Measurements from ENCODE around the gene REV1. TPM values are rescaled to one million over a fixed set of nuclear protein-coding genes. Genes with fewer than 3 reads are reported as not detected.

Gene REV1
- total RNA-seq, 1 experiment from 2014 or later = 38.7 TPM

- CTCF ChIA-PET = interaction anchor here (0.9 kb wide), 1 partner anchor 63 kb away, joined by 3 read pairs; the partner anchor contains the start of gene EIF5B
- peaks cover 80% of the 10 kb centered on the region for H3K36me3 Mint-ChIP-seq
Observed at GRCh38 chr2:99399795-99400194, 90.0 kb downstream of the REV1 start.

GRCh38 chr2:99399063-99399462 is 90.8 kb downstream of the REV1 start:
- no peak for DNase-seq (ENCODE audit: low spot score)
- ChIA-PET CTCF (no interaction called here), POLR2A (no interaction called here)
- Mint-ChIP-seq H3K27ac (no peak overlapping the region), H3K36me3 (peaks cover 81% of the 10 kb centered on the region), H3K27me3 (ENCODE audit: low read depth) (no peaks in the 10 kb centered on the region), H3K9me3 (no peaks in the 10 kb centered on the region), H3K4me1 (peaks cover 24% of the 10 kb centered on the region), H3K4me3 (no peak overlapping the region)
- ATAC-seq = no peak
- no peak for TF ChIP-seq NR3C1 (CRISPR knock-in tag; conservative IDR thresholded peaks at IDR 0.05; ENCODE audit: low read depth)
- TF ChIP-seq USF1 (CRISPR knock-in tag; IDR thresholded peaks at IDR 0.05) = no peak
- no peak for TF ChIP-seq MAX (CRISPR knock-in tag; IDR thresholded peaks at IDR 0.05)
- no peak for TF ChIP-seq ARID4B (CRISPR knock-in tag; IDR thresholded peaks at IDR 0.05; ENCODE audit: borderline replicate concordance)
- no peak for TF ChIP-seq ZMAT4 (CRISPR knock-in tag; IDR thresholded peaks at IDR 0.05)
- no peak for TF ChIP-seq FOXP4 (CRISPR knock-in tag; IDR thresholded peaks at IDR 0.05)
- TF ChIP-seq E2F4 (CRISPR knock-in tag; IDR thresholded peaks at IDR 0.05; ENCODE audit: borderline replicate concordance, low read depth) = no peak

More at GRCh38 chr2:99399795-99400194, 90.0 kb downstream of the REV1 start:
- H3K27ac Mint-ChIP-seq = no peak overlapping the region
- TF ChIP-seq USF2 (CRISPR knock-in tag; IDR thresholded peaks at IDR 0.05) (no peak), MAX (CRISPR knock-in tag; IDR thresholded peaks at IDR 0.05) (no peak), TEAD1 (CRISPR knock-in tag; IDR thresholded peaks at IDR 0.05) (no peak), HMGXB4 (CRISPR knock-in tag; IDR thresholded peaks at IDR 0.05) (no peak), PRRX2 (CRISPR knock-in tag; IDR thresholded peaks at IDR 0.05) (no peak), ZNF671 (CRISPR knock-in tag; IDR thresholded peaks at IDR 0.05) (no peak), ZNF281 (CRISPR knock-in tag; IDR thresholded peaks at IDR 0.05) (no peak), ZNF138 (CRISPR knock-in tag; conservative IDR thresholded peaks at IDR 0.05) (no peak)
- H3K9me3 Mint-ChIP-seq = no peaks in the 10 kb centered on the region
- POLR2A ChIA-PET = no interaction called here
- no peaks in the 10 kb centered on the region for H3K27me3 Mint-ChIP-seq (ENCODE audit: low read depth)
- peaks cover 31% of the 10 kb centered on the region for H3K4me1 Mint-ChIP-seq
- H3K4me3 Mint-ChIP-seq = no peak overlapping the region
- ATAC-seq = no peak
- no peak for DNase-seq (ENCODE audit: low spot score)

Data from WTC11 (cell line).